GM12878 (cell line): ENCODE results near the gene MSRB1. TPM values are rescaled to one million over a fixed set of nuclear protein-coding genes. Genes with fewer than 3 reads are reported as not detected.

Experiments
- ATAC-seq: fragments of 200-7000 bp; cut with Tn5 transposase; 3 replicates; pipeline ENCODE4 v1.9.1; 2020; ENCODE audit warnings: mild to moderate bottlenecking, moderate library complexity
- BruUV-seq: library from RNA; stranded (reverse); fragments of 400-500 nt; replicated peaks from 2 replicates; lab custom pipeline; 2021; lab: Mats Ljungman, UMichigan
- CTCF ChIA-PET: fragments of 300-600 bp; sonication (Branson Sonifier 250); formaldehyde crosslinking; extraction: SDS; loops from one replicate; lab custom pipeline; 2021; ENCODE audit warnings: inconsistent platforms; lab: Yijun Ruan, JAX
- POLR2A ChIA-PET: fragments of 350-600 bp; formaldehyde crosslinking; extraction: SDS; loops from one replicate; lab custom pipeline; 2021; ENCODE audit warnings: inconsistent platforms; lab: Charles Lee
- RAD21 ChIA-PET: fragments of 300-600 bp; sonication (Branson Sonifier 250); formaldehyde crosslinking; loops from one replicate; lab custom pipeline; 2023; ENCODE audit warnings: antibody characterized with exemption; ENCODE audit not compliant: unreplicated experiment; lab: Charles Lee
- SMC1A ChIA-PET: fragments of 300-600 bp; sonication (Branson Sonifier 250); formaldehyde crosslinking; loops from one replicate; lab custom pipeline; 2023; ENCODE audit not compliant: unreplicated experiment, uncharacterized antibody; lab: Charles Lee
- DNase-seq: peaks from one replicate; pipeline ENCODE4 v3.0.0-alpha.2; 2011; ENCODE audit warnings: low read depth, low spot score
- FAIRE-seq: peaks from 3 replicates; lab custom pipeline; 2011; peaks lifted over from hg19 to GRCh38; lab: Jason Lieb, UNC
- H2AFZ ChIP-seq: 2 replicates; pipeline ENCODE4 v1.6.0; 2011; ENCODE audit warnings: low read depth, low read length, control low read depth; ENCODE audit not compliant: control insufficient read depth
- H3K27ac ChIP-seq: 2 replicates; pipeline ENCODE4 v1.5.1; 2011; ENCODE audit warnings: control low read depth; ENCODE audit not compliant: control insufficient read depth, insufficient read depth
- H3K27me3 ChIP-seq, 2 experiments: replicated peaks in 1 of 2; 2 replicates each; pipeline versions ENCODE4 v1.6.0 to v1.6.1; 2011; ENCODE audit warnings: low read length in 1 of 2; ENCODE audit not compliant: control insufficient read depth in 2 of 2, insufficient read depth in 2 of 2
- H3K36me3 ChIP-seq, 2 experiments: 2 replicates each; pipeline ENCODE4 v1.5.1; 2011; ENCODE audit warnings: low read length in 1 of 2; ENCODE audit not compliant: control insufficient read depth in 2 of 2, insufficient read depth in 2 of 2
- H3K4me1 ChIP-seq: 2 replicates; pipeline ENCODE4 v1.6.1; 2011; ENCODE audit warnings: mild to moderate bottlenecking, low read length, moderate library complexity, mixed read lengths; ENCODE audit not compliant: control insufficient read depth, insufficient read depth
- H3K4me2 ChIP-seq: 2 replicates; pipeline ENCODE4 v1.6.0; 2011; ENCODE audit warnings: control low read depth; ENCODE audit not compliant: control insufficient read depth, insufficient read depth
- H3K4me3 ChIP-seq: fragments of 200-600 bp; sonication (generic); 2 replicates; pipeline ENCODE4 v1.5.1; 2016
- H3K79me2 ChIP-seq: 2 replicates; pipeline ENCODE4 v1.6.0; 2011; ENCODE audit warnings: low read length; ENCODE audit not compliant: control insufficient read depth, insufficient read depth
- H3K9ac ChIP-seq: 2 replicates; pipeline ENCODE4 v1.8.0; 2011; ENCODE audit warnings: low read length, control low read depth, mixed read lengths; ENCODE audit not compliant: control insufficient read depth, insufficient read depth
- H3K9me3 ChIP-seq: replicated peaks from 3 replicates; pipeline ENCODE4 v1.5.1; 2011; ENCODE audit warnings: mild to moderate bottlenecking, low read length; ENCODE audit not compliant: control insufficient read depth, insufficient read depth
- H4K20me1 ChIP-seq: 2 replicates; pipeline ENCODE4 v1.6.0; 2011; ENCODE audit not compliant: control insufficient read depth, insufficient read depth
- BACH1 ChIP-seq: fragments of 450-650 bp; IDR thresholded peaks from 2 replicates; pipeline ENCODE4 v1.6.1; 2017; ENCODE audit warnings: mild to moderate bottlenecking, borderline replicate concordance
- IRF4 ChIP-seq: IDR thresholded peaks from 2 replicates; pipeline ENCODE4 v1.6.1; 2011; ENCODE audit warnings: low read depth, low read length
- LARP7 ChIP-seq: fragments of 450-650 bp; IDR thresholded peaks from 2 replicates; pipeline ENCODE4 v1.6.1; 2017; ENCODE audit warnings: mild to moderate bottlenecking
- NR2C2 ChIP-seq: IDR thresholded peaks from 2 replicates; pipeline ENCODE4 v1.6.1; 2011; ENCODE audit warnings: borderline replicate concordance, low read depth; ENCODE audit not compliant: control insufficient read depth, insufficient read length
- POLR2A ChIP-seq: IDR thresholded peaks from 2 replicates; pipeline ENCODE4 v1.6.1; 2011; ENCODE audit warnings: low read depth, mild to moderate bottlenecking, low read length
- RBBP5 ChIP-seq: fragments of 200-600 bp; sonication (generic); conservative IDR thresholded peaks from 2 replicates; pipeline ENCODE4 v1.6.1; 2016
- ZNF217 ChIP-seq: fragments of 450-650 bp; IDR thresholded peaks from 2 replicates; pipeline ENCODE4 v1.6.1; 2017; ENCODE audit warnings: antibody characterized with exemption, mild to moderate bottlenecking
- WGBS: methylation state at CpG from one replicate; pipeline ENCODE4 v1.1.6; 2016; ENCODE audit warnings: low lambda C conversion rate; ENCODE audit not compliant: insufficient replicate concordance, insufficient coverage; ENCODE audit errors: missing lambda C conversion rate; 5-methylcytosine and 5-hydroxymethylcytosine counted together
- in situ Hi-C: fragments of 300-500 bp; cut with MboI; formaldehyde crosslinking; loops from 9 replicates; pipeline ENCODE4 v1.14.3; 2018; ENCODE audit warnings: mixed read lengths
- intact Hi-C: fragments of 100-400 bp; cut with micrococcal nuclease; formaldehyde crosslinking; loops from one replicate; pipeline ENCODE4 v1.14.2; 2022; ENCODE audit not compliant: unreplicated experiment
- polyA plus RNA-seq, 11 experiments: library from polyadenylated mRNA; depleted of rRNA in 4 of 11; unstranded in 6 of 11; stranded (reverse) in 5 of 11; fragments of >200 nt; fragmentation: Nextera tagmentation in 4 of 11; fragmentation: Illumina TruSeq in 1 of 11; extraction: Ambion mirVana in 4 of 11; extraction: Trizol in 1 of 11; gene quantifications; 1 replicate in 1 of 11; 2 replicates in 10 of 11; pipeline versions ENCODE4 v1.2.1 to v1.2.3, GENCODE V29; 2011 to 2016; ENCODE audit warnings: inconsistent platforms in 2 of 11, missing spikeins in 2 of 11, low read depth in 1 of 11
- total RNA-seq, 4 experiments: library from RNA; depleted of rRNA in 3 of 4; stranded (reverse); fragments of >200 nt in 3 of 4; fragmentation: Illumina TruSeq in 1 of 4; extraction: Trizol in 1 of 4; gene quantifications; 2 replicates each; pipeline versions ENCODE4 v1.2.1 to v1.2.3, GENCODE V29; 2013 to 2021
- TF ChIP-seq, protein P1 (sequence below): fragments of 450-650 bp; IDR thresholded peaks from 2 replicates; pipeline ENCODE4 v1.6.1; 2016; ENCODE audit warnings: mild to moderate bottlenecking, moderate library complexity, borderline replicate concordance

MSRB1 gene
- total and polyA plus RNA-seq, 10 of the 15 experiments (the other 5 are each of a cell fraction or from before 2014, with no cell fraction given) = 5.1 to 48.6 (median 25.7) TPM

- Histone ChIP-seq H3K4me1 (peaks cover 42% of the 10 kb centered on the region), H2AFZ (peak within 1 kb of the TSS; percentile 13), H3K9ac (peak within 1 kb of the TSS; percentile 27), H4K20me1 (no peaks in the 10 kb centered on the region), H3K27me3 (no peaks in the 10 kb centered on the region), H3K4me3 (peak within 1 kb of the TSS; percentile 65), H3K79me2 (no peaks in the 10 kb centered on the region; the same call in none of the 2 replicates), H3K9me3 (peaks cover 1% of the 10 kb centered on the region; the same call in 1 of the 3 replicates), H3K4me2 (peak within 1 kb of the TSS; percentile 98), H3K27ac (peak within 1 kb of the TSS; percentile 39; the same call in 1 of the 2 replicates), H3K36me3 (peaks cover 5 to 6% of the 10 kb centered on the region in 2 experiments; a peak in 3 of 4 replicates)
- RAD21 ChIA-PET = no interaction called here
- intact Hi-C loops = no loop called here
- POLR2A ChIA-PET = interaction anchor here (1.9 to 2.9 kb wide), 2 partner anchors 28 to 48 kb away, joined by 6 to 13 read pairs; no protein-coding TSS in a partner anchor
- no peak for TF ChIP-seq NR2C2
- no peak for TF ChIP-seq BACH1
- no peak for TF ChIP-seq ZNF217
- TF ChIP-seq, protein P1, sequence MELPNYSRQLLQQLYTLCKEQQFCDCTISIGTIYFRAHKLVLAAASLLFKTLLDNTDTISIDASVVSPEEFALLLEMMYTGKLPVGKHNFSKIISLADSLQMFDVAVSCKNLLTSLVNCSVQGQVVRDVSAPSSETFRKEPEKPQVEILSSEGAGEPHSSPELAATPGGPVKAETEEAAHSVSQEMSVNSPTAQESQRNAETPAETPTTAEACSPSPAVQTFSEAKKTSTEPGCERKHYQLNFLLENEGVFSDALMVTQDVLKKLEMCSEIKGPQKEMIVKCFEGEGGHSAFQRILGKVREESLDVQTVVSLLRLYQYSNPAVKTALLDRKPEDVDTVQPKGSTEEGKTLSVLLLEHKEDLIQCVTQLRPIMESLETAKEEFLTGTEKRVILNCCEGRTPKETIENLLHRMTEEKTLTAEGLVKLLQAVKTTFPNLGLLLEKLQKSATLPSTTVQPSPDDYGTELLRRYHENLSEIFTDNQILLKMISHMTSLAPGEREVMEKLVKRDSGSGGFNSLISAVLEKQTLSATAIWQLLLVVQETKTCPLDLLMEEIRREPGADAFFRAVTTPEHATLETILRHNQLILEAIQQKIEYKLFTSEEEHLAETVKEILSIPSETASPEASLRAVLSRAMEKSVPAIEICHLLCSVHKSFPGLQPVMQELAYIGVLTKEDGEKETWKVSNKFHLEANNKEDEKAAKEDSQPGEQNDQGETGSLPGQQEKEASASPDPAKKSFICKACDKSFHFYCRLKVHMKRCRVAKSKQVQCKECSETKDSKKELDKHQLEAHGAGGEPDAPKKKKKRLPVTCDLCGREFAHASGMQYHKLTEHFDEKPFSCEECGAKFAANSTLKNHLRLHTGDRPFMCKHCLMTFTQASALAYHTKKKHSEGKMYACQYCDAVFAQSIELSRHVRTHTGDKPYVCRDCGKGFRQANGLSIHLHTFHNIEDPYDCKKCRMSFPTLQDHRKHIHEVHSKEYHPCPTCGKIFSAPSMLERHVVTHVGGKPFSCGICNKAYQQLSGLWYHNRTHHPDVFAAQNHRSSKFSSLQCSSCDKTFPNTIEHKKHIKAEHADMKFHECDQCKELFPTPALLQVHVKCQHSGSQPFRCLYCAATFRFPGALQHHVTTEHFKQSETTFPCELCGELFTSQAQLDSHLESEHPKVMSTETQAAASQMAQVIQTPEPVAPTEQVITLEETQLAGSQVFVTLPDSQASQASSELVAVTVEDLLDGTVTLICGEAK = no peak
- peak; percentile 13; the same call in 1 of the 2 replicates for TF ChIP-seq POLR2A
- no peak for TF ChIP-seq IRF4
- TF ChIP-seq LARP7 = no peak
- TF ChIP-seq RBBP5 = no peak
- BruUV-seq = no TSS peak
- SMC1A ChIA-PET = no interaction called here
- ATAC-seq (peak; percentile 2; the same call in 1 of the 3 replicates), FAIRE-seq (no peak), DNase-seq (no peak)
- 15% methylated on average over 57 of the region's 67 CpGs for WGBS
- CTCF ChIA-PET = interaction anchor here (1.0 kb wide), 1 partner anchor 14 kb away, joined by 3 read pairs; no protein-coding TSS in a partner anchor
- in situ Hi-C loops = no loop called here
Measured at GRCh38 chr16:1989209-1990100, 46.5 kb upstream of the MSRB1 start, which contains the start of gene SYNGR3. SYNGR3 (plus strand) TSS chr16:1989970; CDS start chr16:1990103, 133 bp downstream.
